ENCODE data around the gene TWNK.
A peak's percentile ranks its signal among the peaks of the same experiment; 100 is the strongest.
"Not testable (repeated sequence)": the region's sequence is repeated elsewhere in the genome, so short reads cannot be mapped to it uniquely, and the experiment has no call there.

TWNK gene

GRCh38 chr10:101021692-101022251 lies 34.4 kb downstream of the TWNK start:
- no peak overlapping the region for H3K4me3 ChIP-seq (ENCODE audit: low read depth, low read length)
- DNase-seq (ENCODE audit: low read depth): no peak

- DNase-seq (ENCODE audit: low read depth): no peak
- no peak overlapping the region for H3K4me3 ChIP-seq (ENCODE audit: low read depth, low read length)
Measured at GRCh38 chr10:101022967-101023705, 35.8 kb downstream of the TWNK start.

- DNase-seq (ENCODE audit: low read depth): no peak
Measured at GRCh38 chr10:101027106-101027720, 39.9 kb downstream of the TWNK start.

GRCh38 chr10:101028446-101029337 lies 41.3 kb downstream of the TWNK start:
- no peak overlapping the region for H3K4me3 ChIP-seq (ENCODE audit: low read depth, low read length)
- DNase-seq (ENCODE audit: low read depth): no peak

More at GRCh38 chr10:101027106-101027720, 39.9 kb downstream of the TWNK start:
- no peak overlapping the region for H3K4me3 ChIP-seq (ENCODE audit: low read depth, low read length)

GRCh38 chr10:101029520-101030295 lies 42.4 kb downstream of the TWNK start:
- no peak overlapping the region for H3K4me3 ChIP-seq (ENCODE audit: low read depth, low read length)
- no peak for DNase-seq (ENCODE audit: low read depth)

- no peak for DNase-seq (ENCODE audit: low read depth)
- H3K4me3 ChIP-seq (ENCODE audit: low read depth, low read length): peak overlapping the region; percentile 68
Measured at GRCh38 chr10:101030496-101031127, 43.3 kb downstream of the TWNK start.

GRCh38 chr10:101031128-101031795 lies 43.9 kb downstream of the TWNK start, which contains the start of the genes PDZD7 and SFXN3:
TSS of gene PDZD7 (minus strand) at chr10:101031129. CDS start at chr10:101030219, 910 bp downstream.
TSS of gene SFXN3 (plus strand) at chr10:101031234. CDS start at chr10:101034695, 3,461 bp downstream.
- DNase-seq (ENCODE audit: low read depth): peak; percentile 79
- H3K4me3 ChIP-seq (ENCODE audit: low read depth, low read length): peak within 1 kb of the TSS; percentile 68

- peak overlapping the region; percentile 68 for H3K4me3 ChIP-seq (ENCODE audit: low read depth, low read length)
- no peak for DNase-seq (ENCODE audit: low read depth)
Measured at GRCh38 chr10:101031796-101032636, 44.7 kb downstream of the TWNK start.

GRCh38 chr10:101032637-101033224 lies 45.4 kb downstream of the TWNK start:
- DNase-seq (ENCODE audit: low read depth): peak; percentile 60
- peak overlapping the region; percentile 68 for H3K4me3 ChIP-seq (ENCODE audit: low read depth, low read length)

- peak overlapping the region; percentile 68 for H3K4me3 ChIP-seq (ENCODE audit: low read depth, low read length)
- DNase-seq (ENCODE audit: low read depth): no peak
Measured at GRCh38 chr10:101033276-101033675, 45.9 kb downstream of the TWNK start.

GRCh38 chr10:101034404-101034803 lies 47.1 kb downstream of the TWNK start:
- not testable (repeated sequence) for H3K4me3 ChIP-seq (ENCODE audit: low read depth, low read length); DNase-seq (ENCODE audit: low read depth)

GRCh38 chr10:101035314-101035713 lies 48.0 kb downstream of the TWNK start:
- no peak for DNase-seq (ENCODE audit: low read depth)
- no peak overlapping the region for H3K4me3 ChIP-seq (ENCODE audit: low read depth, low read length)

- H3K4me3 ChIP-seq (ENCODE audit: low read depth, low read length): no peak overlapping the region
- no peak for DNase-seq (ENCODE audit: low read depth)
Measured at GRCh38 chr10:101035916-101036702, 48.8 kb downstream of the TWNK start.

GRCh38 chr10:101036726-101037125 lies 49.4 kb downstream of the TWNK start:
- H3K4me3 ChIP-seq (ENCODE audit: low read depth, low read length): no peak overlapping the region
- no peak for DNase-seq (ENCODE audit: low read depth)

- DNase-seq (ENCODE audit: low read depth): no peak
- H3K4me3 ChIP-seq (ENCODE audit: low read depth, low read length): no peak overlapping the region
Measured at GRCh38 chr10:101038484-101038883, 51.1 kb downstream of the TWNK start.

- H3K4me3 ChIP-seq (ENCODE audit: low read depth, low read length): no peak overlapping the region
- no peak for DNase-seq (ENCODE audit: low read depth)
Measured at GRCh38 chr10:101040061-101040460, 52.7 kb downstream of the TWNK start.
